Mesendoderm (in vitro differentiated cells): ENCODE results near the gene PER1.

Experiments
- DNase-seq: peaks from one replicate; pipeline ENCODE4 v3.0.0; 2013
- H2AK5ac ChIP-seq: 2 replicates; pipeline ENCODE4 v1.6.1; 2013; ENCODE audit warnings: low read length, inconsistent platforms
- H2BK120ac ChIP-seq: 2 replicates; pipeline ENCODE4 v1.6.1; 2013; ENCODE audit warnings: low read depth, mild to moderate bottlenecking, low read length, moderate library complexity, mixed read lengths
- H2BK15ac ChIP-seq: replicated peaks from 2 replicates; pipeline ENCODE4 v1.6.1; 2013; ENCODE audit warnings: low read depth, mild to moderate bottlenecking, moderate library complexity
- H2BK5ac ChIP-seq: 2 replicates; pipeline ENCODE4 v1.6.1; 2013; ENCODE audit warnings: low read length, inconsistent platforms
- H3K18ac ChIP-seq: 2 replicates; pipeline ENCODE4 v1.6.1; 2013; ENCODE audit warnings: mild to moderate bottlenecking, low read length, mixed read lengths
- H3K23ac ChIP-seq: one replicate; pipeline ENCODE4 v1.6.1; 2013; ENCODE audit warnings: low read length
- H3K27ac ChIP-seq: 2 replicates; pipeline ENCODE4 v1.5.1; 2013; ENCODE audit warnings: low read depth, mild to moderate bottlenecking, inconsistent platforms, low read length, moderate library complexity
- H3K27me3 ChIP-seq: 2 replicates; pipeline ENCODE4 v1.6.1; 2013; ENCODE audit warnings: low read length, control low read depth, mild to moderate bottlenecking, inconsistent platforms; ENCODE audit not compliant: insufficient read depth, poor library complexity
- H3K36me3 ChIP-seq: 2 replicates; pipeline ENCODE4 v1.6.1; 2013; ENCODE audit warnings: low read length, inconsistent platforms; ENCODE audit not compliant: control insufficient read depth, insufficient read depth
- H3K4ac ChIP-seq: one replicate; pipeline ENCODE4 v1.6.1; 2013; ENCODE audit warnings: low read depth, mild to moderate bottlenecking, low read length, moderate library complexity
- H3K4me1 ChIP-seq: 2 replicates; pipeline ENCODE4 v1.6.1; 2013; ENCODE audit warnings: low read depth, low read length, inconsistent platforms; ENCODE audit not compliant: control insufficient read depth
- H3K4me2 ChIP-seq: 2 replicates; pipeline ENCODE4 v1.6.1; 2013; ENCODE audit warnings: low read length
- H3K4me3 ChIP-seq: 2 replicates; pipeline ENCODE4 v1.5.1; 2013; ENCODE audit warnings: mild to moderate bottlenecking, low read length
- H3K56ac ChIP-seq: one replicate; pipeline ENCODE4 v1.6.1; 2013; ENCODE audit warnings: low read length
- H3K79me1 ChIP-seq: 2 replicates; pipeline ENCODE4 v1.6.1; 2013; ENCODE audit warnings: low read length, inconsistent platforms
- H3K79me2 ChIP-seq: 2 replicates; pipeline ENCODE4 v1.6.1; 2013; ENCODE audit warnings: mild to moderate bottlenecking, low read length; ENCODE audit not compliant: control insufficient read depth, insufficient read depth
- H3K9ac ChIP-seq: 2 replicates; pipeline ENCODE4 v1.6.1; 2013; ENCODE audit warnings: low read length, inconsistent platforms
- H4K5ac ChIP-seq: one replicate; pipeline ENCODE4 v1.6.1; 2013; ENCODE audit warnings: low read length
- H4K8ac ChIP-seq: one replicate; pipeline ENCODE4 v1.6.1; 2013; ENCODE audit warnings: low read depth, mild to moderate bottlenecking, control low read depth, low read length, moderate library complexity
- WGBS: extraction: QIAGEN DNeasy Blood & Tissue Kit; methylation state at CpG from one replicate; pipeline ENCODE4 v1.1.7; 2013; ENCODE audit warnings: low lambda C conversion rate, missing lambda C conversion rate; ENCODE audit not compliant: insufficient coverage; ENCODE audit errors: extremely low coverage; 5-methylcytosine and 5-hydroxymethylcytosine counted together

Gene PER1

GRCh38 chr17:8121681-8122421, 30.4 kb downstream of the PER1 start:
- WGBS, result no CpG with 5 or more reads among the region's 76 CpGs
- Histone ChIP-seq H2BK15ac (no peak overlapping the region), H3K9ac (peak overlapping the region; percentile 37), H3K18ac (no peak overlapping the region), H3K27ac (no peak overlapping the region), H3K79me1 (no peaks in the 10 kb centered on the region), H3K4me1 (peaks cover 4% of the 10 kb centered on the region), H2BK5ac (no peak overlapping the region), H3K36me3 (no peaks in the 10 kb centered on the region), H3K4me2 (peak overlapping the region; percentile 72), H4K5ac (no peak overlapping the region), H4K8ac (no peak overlapping the region), H3K4me3 (peak overlapping the region; percentile 39), H3K56ac (peak overlapping the region; percentile 61), H2AK5ac (no peak overlapping the region), H3K4ac (no peak overlapping the region), H3K27me3 (peaks cover 21% of the 10 kb centered on the region), H3K79me2 (no peaks in the 10 kb centered on the region), H3K23ac (no peak overlapping the region), H2BK120ac (no peak overlapping the region)
- DNase-seq, result peak; percentile 70

DNA sequence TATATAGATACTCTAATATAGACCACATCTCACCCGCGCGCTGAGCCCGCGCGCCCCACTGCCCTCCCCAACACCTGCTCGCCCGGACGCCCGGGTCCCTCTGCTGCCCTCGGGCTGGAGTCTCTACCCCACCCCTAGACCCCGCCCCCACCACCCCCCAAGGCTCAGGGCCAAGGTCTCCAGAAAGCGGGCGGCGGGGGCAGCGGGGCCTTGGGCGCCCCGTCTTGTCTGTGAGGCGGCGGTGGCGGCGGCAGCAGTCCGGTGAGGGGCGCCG, 30.9 kb downstream of the PER1 start:
- H2BK120ac ChIP-seq, result no peak overlapping the region
- H4K8ac ChIP-seq, result no peak overlapping the region
- H3K4ac ChIP-seq, result no peak overlapping the region
- no peaks in the 10 kb centered on the region for H3K79me2 ChIP-seq
- H3K4me2 ChIP-seq, result peak overlapping the region; percentile 83
- peaks cover 4% of the 10 kb centered on the region for H3K4me1 ChIP-seq
- H4K5ac ChIP-seq, result no peak overlapping the region
- H3K27me3 ChIP-seq, result peaks cover 26% of the 10 kb centered on the region
- H2BK15ac ChIP-seq, result no peak overlapping the region
- no peak overlapping the region for H2BK5ac ChIP-seq
- no peak overlapping the region for H3K9ac ChIP-seq
- no peaks in the 10 kb centered on the region for H3K79me1 ChIP-seq
- H3K27ac ChIP-seq, result no peak overlapping the region
- no CpG with 5 or more reads among the region's 25 CpGs for WGBS
- DNase-seq, result no peak
- H3K56ac ChIP-seq, result no peak overlapping the region
- no peak overlapping the region for H2AK5ac ChIP-seq
- H3K23ac ChIP-seq, result no peak overlapping the region
- no peaks in the 10 kb centered on the region for H3K36me3 ChIP-seq
- H3K4me3 ChIP-seq, result no peak overlapping the region
- no peak overlapping the region for H3K18ac ChIP-seq

- H3K27me3 ChIP-seq, result peaks cover 31% of the 10 kb centered on the region
- H2BK15ac ChIP-seq, result no peak overlapping the region
- no peak overlapping the region for H3K27ac ChIP-seq
Measured at GRCh38 chr17:8120520-8121406, 31.4 kb downstream of the PER1 start.

DNA sequence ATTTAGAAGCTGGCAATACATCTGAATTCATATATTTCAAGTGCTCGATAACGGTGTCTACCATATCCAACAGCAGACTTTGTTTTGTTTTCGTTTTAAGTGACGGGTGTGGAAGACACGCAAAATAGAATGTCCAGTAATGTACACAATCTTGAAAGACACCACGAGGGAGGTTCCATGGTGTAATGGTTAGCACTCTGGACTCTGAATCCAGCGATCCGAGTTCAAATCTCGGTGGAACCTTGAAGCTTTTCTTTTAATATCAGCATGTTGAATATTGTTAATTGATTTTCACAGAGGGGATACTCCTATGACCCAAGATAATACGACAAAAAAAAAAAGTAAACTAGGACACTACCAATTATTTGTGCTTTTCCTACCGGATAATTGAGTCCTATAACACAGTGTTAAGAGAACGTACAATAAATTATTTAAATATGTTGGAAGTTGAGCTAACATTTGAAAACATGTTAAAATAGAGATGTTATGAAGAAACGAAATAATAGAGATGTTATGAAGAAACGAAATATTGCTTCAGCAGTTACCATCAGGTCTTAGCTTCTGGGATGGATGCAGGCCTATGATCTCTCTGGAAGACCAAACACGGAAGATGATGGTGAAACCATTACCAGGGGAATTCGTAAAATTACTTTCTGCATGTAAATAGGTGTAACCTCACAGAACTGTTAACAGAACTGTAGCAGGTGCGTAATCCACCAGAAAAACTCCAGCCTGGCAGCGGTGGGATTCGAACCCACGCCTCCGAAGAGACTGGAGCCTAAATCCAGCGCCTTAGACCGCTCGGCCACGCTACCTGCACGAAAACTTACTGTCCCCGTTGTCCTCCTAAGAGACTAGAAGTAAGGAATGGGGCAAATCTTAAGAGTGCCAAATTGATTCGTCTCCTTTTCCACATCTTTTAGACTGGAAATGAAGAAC, 32.4 kb downstream of the PER1 start:
- H3K36me3 ChIP-seq, result no peaks in the 10 kb centered on the region
- H3K4ac ChIP-seq, result no peak overlapping the region
- H3K27me3 ChIP-seq, result peaks cover 32% of the 10 kb centered on the region
- H3K4me1 ChIP-seq, result peaks cover under 1% of the 10 kb centered on the region
- H3K4me2 ChIP-seq, result peak overlapping the region; percentile 45
- peak overlapping the region; percentile 36 for H3K9ac ChIP-seq
- no peaks in the 10 kb centered on the region for H3K79me2 ChIP-seq
- peak overlapping the region; percentile 22 for H3K4me3 ChIP-seq
- H2BK120ac ChIP-seq, result no peak overlapping the region
- no peak overlapping the region for H4K8ac ChIP-seq
- H2BK5ac ChIP-seq, result no peak overlapping the region
- no peaks in the 10 kb centered on the region for H3K79me1 ChIP-seq
- H3K18ac ChIP-seq, result no peak overlapping the region
- H4K5ac ChIP-seq, result no peak overlapping the region
- H2BK15ac ChIP-seq, result no peak overlapping the region
- whole genome bisulfite sequencing, result no CpG with 5 or more reads among the region's 28 CpGs
- no peak overlapping the region for H3K23ac ChIP-seq
- no peak overlapping the region for H2AK5ac ChIP-seq
- DNase-seq, result peak; percentile 96
- no peak overlapping the region for H3K27ac ChIP-seq
- peak overlapping the region; percentile 38 for H3K56ac ChIP-seq

More at GRCh38 chr17:8120520-8121406, 31.4 kb downstream of the PER1 start:
- Histone ChIP-seq H4K8ac (no peak overlapping the region), H3K18ac (no peak overlapping the region), H2AK5ac (no peak overlapping the region), H3K4me2 (peak overlapping the region; percentile 83), H3K4ac (no peak overlapping the region), H3K79me1 (no peaks in the 10 kb centered on the region), H3K23ac (no peak overlapping the region), H4K5ac (no peak overlapping the region), H3K9ac (peak overlapping the region; percentile 39), H3K4me3 (peak overlapping the region; percentile 22), H3K56ac (peak overlapping the region; percentile 38), H3K36me3 (no peaks in the 10 kb centered on the region), H3K79me2 (no peaks in the 10 kb centered on the region), H2BK5ac (no peak overlapping the region), H3K4me1 (peaks cover 4% of the 10 kb centered on the region), H2BK120ac (no peak overlapping the region)
- no CpG with 5 or more reads among the region's 40 CpGs for WGBS
- peak; percentile 93 for DNase-seq

- H3K4me1 ChIP-seq, result no peaks in the 10 kb centered on the region
- H3K79me2 ChIP-seq, result no peaks in the 10 kb centered on the region
- no peak overlapping the region for H2AK5ac ChIP-seq
- peak overlapping the region; percentile 57 for H3K4me3 ChIP-seq
- H4K8ac ChIP-seq, result no peak overlapping the region
- H3K23ac ChIP-seq, result no peak overlapping the region
- peak overlapping the region; percentile 51 for H3K56ac ChIP-seq
- no peak overlapping the region for H3K18ac ChIP-seq
- H2BK120ac ChIP-seq, result no peak overlapping the region
- peak overlapping the region; percentile 95 for H3K4me2 ChIP-seq
- no peaks in the 10 kb centered on the region for H3K79me1 ChIP-seq
- no peak overlapping the region for H2BK5ac ChIP-seq
- no peak overlapping the region for H2BK15ac ChIP-seq
- H3K36me3 ChIP-seq, result no peaks in the 10 kb centered on the region
- no peak overlapping the region for H4K5ac ChIP-seq
- peak; percentile 86 for DNase-seq
- peaks cover 29% of the 10 kb centered on the region for H3K27me3 ChIP-seq
- no peak overlapping the region for H3K4ac ChIP-seq
- H3K9ac ChIP-seq, result peak overlapping the region; percentile 51
- H3K27ac ChIP-seq, result no peak overlapping the region
- 97% methylated on average over 2 of the region's 38 CpGs for WGBS
Measured at GRCh38 chr17:8118769-8119580, 33.2 kb downstream of the PER1 start.
